Stimulated activated CD4-positive, alpha-beta T cell treated with anti-CD3 and anti-CD28 coated beads, Interleukin-4, amount 100 ng/mL, for 1 hour (primary cell): ENCODE data around the gene DOCK4.
A peak's percentile ranks its signal among the peaks of the same experiment; 100 is the strongest.

Experiments used
- DNase-seq: peaks from one replicate; pipeline ENCODE4 v3.0.0-alpha.2; 2020

The DOCK4 gene

DNA sequence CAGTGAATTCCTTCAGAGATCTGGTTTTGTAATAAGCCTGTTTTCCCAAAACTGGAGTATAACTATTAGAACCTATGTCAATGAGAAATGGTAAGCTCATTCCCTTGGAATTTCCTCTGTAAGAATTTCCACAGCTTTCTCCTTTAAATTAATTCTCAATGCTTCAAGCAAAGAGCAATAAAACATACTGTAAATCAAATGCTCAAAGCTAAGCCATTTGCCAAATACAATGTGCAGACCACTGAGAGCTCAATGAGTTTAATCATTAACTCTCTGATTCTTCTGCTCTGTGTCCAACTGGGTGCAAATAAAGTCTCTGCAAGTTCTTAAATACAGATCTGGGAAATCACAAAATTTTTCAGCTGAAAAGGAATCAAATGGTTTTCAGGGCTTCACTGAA lies 416.3 kb downstream of the DOCK4 start:
- DNase-seq = no peak

DNA sequence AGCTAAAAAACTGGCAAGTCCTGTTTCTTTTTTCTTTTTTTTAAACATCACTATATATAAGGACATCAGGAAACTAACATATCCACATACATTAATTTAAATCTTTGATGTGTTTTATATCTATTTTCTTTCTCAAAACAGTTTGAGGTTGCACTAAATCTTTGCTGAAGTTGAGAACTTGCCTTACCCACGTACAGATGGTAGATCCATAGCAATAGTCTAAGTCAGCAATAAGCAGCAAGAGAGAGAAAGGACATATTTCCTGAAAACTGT lies 417.2 kb downstream of the DOCK4 start:
- DNase-seq = no peak

- DNase-seq = no peak
Observed at GRCh38 chr7:111788286-111789047, 417.7 kb downstream of the DOCK4 start.

DNA sequence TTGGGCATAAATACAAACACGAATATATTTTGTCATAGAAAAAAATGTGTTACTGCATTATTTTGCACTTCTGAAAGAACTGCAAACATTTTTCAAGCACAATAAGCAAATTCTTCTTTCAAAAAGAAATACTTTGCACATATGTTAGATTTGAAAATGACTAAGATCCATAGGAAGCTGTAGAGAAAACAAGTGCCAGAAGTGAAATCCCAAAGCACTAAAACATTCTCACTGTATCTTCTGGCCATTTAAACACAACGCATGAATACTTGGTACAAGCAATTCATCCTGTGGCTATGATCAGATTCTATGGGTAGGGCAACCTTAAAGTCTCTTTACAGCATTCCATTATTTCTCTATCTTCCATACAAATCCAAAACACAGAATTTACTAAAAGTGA lies 418.5 kb downstream of the DOCK4 start:
- no peak for DNase-seq

GRCh38 chr7:111787099-111787498 lies 419.1 kb downstream of the DOCK4 start:
- no peak for DNase-seq

DNA sequence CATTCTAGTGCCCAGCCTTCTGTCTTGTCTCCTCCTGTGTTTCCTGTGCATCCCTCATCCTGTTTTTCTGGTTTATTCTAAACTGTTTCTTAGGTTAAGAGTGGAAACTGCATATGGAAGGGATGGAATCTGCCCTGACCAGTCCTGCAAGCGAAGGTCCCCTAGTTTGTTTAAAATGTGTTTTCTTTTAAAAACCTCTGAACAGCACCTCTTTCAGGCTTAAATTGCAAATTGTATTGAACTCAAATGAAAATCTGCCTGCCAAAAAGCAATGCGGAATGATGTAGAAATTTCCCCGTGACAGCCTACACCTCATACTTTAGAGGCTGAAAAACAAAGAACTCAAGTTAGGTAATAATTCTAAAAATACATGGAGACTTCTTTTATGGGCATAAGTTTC lies 421.1 kb downstream of the DOCK4 start:
- DNase-seq = no peak

- DNase-seq = no peak
Observed at GRCh38 chr7:111784296-111784695, 421.9 kb downstream of the DOCK4 start.

DNA sequence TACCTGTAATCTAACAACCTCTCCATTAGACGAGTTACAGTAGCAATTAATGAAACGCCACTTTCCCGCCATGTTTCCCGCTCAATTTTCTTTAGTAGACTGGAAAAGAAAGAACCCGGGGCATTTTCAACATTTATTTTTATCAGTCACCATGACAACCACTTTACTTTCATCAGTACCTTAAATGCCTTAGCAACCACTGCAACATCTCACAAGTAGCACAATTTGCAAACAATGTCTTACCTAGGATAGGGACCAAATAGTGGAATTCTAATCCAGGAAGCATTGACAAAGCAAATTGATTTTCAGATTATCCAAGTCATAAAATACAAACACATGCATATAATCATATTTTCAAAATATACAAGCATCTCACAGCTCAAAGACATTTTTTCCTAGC lies 422.3 kb downstream of the DOCK4 start:
- no peak for DNase-seq

DNA sequence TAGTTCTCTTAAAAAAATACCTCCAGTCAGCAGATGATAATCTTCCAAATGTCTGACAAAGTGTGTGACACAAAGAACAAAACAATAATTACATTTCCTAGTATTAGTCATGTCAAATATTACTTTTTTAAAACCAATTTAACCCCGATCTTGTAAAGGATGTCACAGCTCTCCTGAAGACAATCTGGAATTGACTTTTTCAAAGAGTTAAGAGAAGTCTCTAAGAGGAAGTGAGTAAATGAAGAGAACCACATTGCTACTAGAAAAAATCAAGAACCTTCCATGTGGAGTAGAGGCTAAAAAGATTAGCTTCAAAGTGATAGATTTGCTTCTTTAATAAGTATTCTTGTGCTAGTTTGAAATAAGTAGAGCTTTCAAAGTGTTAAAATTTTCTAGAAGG lies 425.7 kb downstream of the DOCK4 start:
- no peak for DNase-seq

GRCh38 chr7:111775206-111775605 lies 431.0 kb downstream of the DOCK4 start:
- DNase-seq = no peak

- DNase-seq = no peak
Observed at GRCh38 chr7:111772716-111773115, 433.5 kb downstream of the DOCK4 start.

DNA sequence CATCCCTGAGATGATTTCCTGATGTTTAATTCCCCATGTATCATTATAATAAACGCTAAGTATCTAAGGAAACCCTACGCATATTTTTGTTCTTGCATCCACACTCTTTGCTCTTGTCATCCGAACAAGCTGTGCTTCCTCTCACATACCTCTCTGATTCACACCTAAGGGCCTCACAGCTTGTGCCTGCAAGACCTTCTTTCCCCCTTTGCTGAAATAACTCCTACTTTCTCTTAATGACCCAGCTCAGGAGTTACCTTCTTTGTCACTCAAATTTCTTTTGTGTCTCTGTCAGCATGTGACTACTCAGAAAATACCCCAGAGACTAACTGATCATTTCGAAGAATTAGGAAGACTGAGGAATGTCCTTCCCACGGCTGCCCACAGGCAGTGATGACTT lies 434.6 kb downstream of the DOCK4 start:
- DNase-seq = no peak

DNA sequence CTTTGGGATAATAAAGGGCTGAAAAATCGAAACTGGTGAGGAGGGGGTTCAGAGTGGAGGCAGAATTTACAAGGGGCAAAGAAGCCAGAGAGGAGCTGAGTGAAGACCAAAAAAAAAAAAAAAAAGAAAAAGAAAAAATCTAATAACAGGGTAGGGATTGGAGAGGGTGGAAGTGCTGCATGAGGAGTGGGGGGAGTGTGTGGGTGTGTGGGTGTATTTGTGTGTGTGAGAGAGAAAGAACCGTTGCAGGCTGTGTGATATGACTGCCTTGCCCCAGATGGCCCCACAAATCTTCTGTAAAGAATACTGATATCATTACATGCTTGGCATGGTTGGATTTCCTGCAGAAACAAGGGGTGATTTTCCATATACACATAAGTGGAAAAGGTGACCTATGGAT lies 436.1 kb downstream of the DOCK4 start:
- no peak for DNase-seq

DNA sequence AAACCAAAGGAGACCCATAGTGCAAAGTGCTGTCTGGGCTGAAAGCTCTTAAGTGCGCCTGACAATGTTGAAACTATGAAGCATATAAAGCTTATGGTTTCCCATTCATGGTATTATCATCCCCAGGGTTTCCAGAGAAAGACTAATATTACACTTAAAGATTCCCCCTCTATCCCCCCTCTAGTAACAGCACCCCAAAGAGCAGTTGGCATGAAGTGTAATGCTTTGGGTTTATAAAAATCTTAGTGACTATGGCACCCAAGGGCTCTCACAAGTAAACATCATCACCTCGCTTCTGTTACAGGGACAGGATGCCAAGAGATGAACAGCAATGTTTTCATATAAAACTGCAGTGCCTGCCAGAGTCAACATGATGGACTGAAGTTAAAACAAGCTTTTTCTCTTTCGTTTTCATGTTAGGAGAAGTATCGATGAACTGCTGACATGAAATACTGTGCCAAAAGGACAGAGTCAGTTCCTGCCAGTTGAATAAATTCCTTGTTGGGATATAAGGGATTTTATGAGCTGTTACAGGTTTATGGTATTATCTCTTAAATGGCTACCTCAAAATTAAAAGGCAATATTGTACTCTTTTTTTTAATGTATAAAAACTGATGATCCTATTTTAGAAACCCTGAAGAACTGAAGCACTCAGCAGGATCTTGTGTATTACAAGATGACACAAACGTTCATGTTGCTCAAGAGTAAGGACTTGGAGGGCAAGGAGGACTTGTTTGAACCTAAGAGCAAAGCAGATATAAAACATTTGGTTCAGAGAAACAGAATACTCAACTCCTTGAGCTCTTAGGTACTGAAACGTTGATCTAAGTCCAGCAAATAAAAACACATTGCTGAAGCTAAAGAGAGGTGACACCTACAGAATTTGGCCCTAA lies 440.2 kb downstream of the DOCK4 start:
- no peak for DNase-seq

DNA sequence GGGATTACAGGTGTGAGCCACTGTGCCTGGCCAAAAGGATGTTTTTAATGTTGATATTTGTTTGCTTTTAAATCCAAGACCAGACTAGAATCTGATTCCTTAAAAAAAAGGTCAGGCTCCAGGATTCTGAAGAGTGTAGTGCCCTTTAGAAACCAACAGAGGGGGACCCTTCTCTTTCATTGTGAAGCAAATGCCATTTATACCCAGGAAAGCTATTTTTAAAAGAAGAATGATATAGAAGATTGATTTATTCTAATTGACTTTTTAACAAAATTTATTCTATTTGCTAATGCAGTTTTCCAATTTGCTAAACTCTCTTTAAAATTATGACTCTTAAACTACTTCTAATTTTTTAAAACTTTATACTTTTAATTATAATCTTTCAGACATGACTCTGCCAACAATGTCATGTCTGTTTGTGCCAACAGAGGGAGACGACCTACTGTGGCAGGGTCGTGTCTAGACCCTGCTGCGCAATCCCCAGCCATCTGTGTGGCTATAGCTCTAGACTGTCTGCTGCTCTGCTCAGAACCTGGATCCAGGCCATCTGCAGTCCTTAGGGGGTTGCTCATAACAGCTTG lies 442.9 kb downstream of the DOCK4 start:
- DNase-seq = no peak

- DNase-seq = no peak
Observed at GRCh38 chr7:111762799-111763198, 443.4 kb downstream of the DOCK4 start.

DNA sequence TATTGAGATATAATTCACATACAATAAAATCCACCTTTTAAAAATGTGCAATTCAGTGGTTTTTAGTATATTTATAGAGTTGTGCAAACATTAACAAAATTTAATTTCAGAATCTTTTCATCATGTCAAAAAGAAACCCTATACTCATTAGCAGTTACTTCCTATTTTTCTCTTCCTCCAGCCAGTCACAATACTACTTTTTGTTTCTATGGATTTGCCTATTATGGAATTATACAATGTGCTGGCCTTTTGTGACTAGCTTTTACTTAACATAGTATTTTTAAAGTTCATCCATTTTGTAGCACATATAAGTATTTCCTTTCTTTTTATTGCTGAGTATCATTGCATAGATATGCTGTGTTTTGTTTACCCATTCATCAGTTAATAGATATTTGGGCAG lies 444.0 kb downstream of the DOCK4 start:
- no peak for DNase-seq

GRCh38 chr7:111760043-111760442 lies 446.2 kb downstream of the DOCK4 start:
- no peak for DNase-seq

DNA sequence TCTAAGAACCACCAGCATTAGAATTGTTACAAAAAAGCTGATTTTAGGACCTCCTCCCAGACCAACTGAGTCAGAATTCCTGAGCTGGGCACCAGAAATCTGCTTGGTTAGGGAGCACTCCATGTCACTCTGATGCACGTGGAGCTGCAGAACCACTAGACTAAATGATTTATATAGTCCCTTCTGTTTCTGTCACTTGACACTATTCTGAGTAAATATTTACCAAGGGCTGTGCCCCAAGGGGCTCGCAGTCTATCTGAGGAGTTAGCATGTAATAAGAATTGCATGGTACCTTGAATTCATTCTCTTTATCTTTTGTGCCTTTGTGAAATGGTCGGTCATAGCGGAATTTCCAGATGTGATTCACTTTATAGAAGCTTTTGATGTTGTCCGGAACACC lies 447.9 kb downstream of the DOCK4 start:
- no peak for DNase-seq

DNA sequence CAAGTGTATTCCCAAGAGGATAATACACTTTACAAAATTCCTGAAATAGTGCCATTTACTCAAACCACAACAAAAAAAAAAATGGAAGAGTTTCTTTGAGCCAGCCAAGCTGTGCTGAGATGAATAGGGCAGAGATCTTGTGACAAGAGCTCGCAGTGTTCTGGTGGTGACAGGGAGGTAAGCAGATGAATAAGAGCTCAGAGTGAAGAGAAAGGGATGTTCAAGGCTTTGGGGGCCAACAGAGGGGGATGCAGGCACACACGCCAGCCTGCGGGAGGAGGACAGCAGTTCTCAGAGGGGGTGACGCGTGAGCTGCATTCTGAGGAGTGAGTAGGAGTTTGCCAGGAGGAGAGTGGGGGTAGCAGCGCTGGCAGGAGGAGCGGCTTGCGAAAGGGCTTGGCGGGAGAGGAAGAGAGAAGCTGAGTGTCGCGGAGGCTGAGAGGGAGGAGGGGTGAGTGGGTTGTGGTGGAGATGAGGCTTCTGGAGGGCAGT lies 449.5 kb downstream of the DOCK4 start:
- DNase-seq = no peak

DNA sequence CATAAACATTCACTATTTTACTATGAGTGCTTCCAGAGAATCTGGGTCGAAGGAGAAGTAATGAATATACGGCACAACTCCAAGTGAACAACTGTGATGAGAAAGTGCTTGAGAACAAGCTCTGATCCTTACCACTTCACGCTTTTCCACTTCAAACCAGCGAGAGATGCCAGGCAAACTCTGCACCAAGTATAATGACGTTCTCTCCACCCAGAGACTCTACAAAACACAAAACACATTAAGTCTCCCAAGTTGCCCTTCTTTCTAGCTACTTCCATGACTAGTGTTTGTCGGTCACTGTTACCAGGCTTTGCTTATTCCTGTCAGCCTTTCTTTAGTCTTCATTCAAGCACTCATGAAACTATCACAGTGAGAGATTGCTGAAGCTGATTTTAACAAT lies 450.8 kb downstream of the DOCK4 start:
- no peak for DNase-seq

DNA sequence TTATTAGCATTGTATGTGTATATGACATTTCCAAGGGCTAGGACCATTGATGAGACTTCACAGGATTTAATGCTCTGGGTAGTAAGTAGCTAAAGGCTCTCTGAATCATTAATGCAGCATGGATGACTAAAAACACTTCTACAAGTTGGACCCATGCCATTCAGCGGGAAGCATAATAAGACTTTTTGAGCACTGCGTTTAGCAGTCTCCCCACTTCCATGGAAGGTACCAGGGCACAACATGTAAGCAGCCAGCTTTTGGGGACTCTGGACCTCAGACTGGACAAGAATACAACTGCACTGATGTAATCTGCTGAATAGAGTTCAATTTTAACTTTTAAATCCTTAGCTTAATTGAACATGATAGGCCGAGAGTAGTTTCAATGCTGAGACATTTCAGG lies 452.2 kb downstream of the DOCK4 start:
- DNase-seq = no peak

DNA sequence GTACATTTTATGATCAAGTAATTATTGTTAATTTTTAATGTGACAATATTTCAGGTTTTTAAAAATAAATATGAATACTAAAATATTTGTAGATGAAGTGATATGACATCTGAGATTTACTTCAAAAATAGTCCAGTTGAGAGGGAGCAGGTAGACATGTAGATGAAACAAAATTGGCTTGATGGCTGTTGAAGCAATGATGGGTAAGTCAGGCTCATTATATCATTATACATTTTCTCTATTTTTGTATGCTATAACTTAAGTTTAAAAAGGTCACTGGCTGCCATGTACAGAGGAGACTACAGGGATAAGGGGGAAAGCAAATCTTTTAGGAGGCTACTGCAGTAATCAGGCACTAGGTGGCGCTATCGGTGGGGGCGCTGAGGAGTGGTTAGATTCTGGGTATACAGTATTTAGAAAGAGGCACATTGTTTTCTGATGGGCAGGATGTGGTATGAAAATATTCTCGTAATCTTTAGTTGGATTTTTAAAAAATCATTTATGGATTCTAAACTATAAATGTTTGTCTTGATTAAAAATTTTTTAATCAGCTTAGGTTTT lies 454.1 kb downstream of the DOCK4 start:
- peak; percentile 49 for DNase-seq

DNA sequence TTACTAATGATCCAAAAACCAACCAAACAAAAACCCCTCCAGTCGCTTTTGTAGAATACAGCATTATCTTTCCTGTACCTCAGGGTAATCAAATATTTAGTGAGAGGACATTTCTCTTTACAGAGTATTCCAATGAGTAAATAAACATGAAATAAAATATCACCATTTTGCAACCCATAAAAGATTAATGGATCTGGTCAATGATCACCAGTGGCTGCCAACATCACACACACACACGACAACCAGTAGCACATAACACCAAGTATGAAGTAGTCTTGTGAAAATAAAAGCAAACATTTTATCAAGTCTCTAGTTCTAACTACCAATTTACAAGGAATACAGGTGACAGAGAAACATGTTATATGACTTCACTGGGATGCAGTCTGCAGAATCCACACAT lies 455.3 kb downstream of the DOCK4 start:
- DNase-seq = no peak
